KMS-11 (cell line): ENCODE results near the gene WAPL.

Experiments
- H2AFZ ChIP-seq: fragments of 200-600 bp; sonication (generic); 2 replicates; pipeline ENCODE4 v1.6.1; 2016; ENCODE audit warnings: antibody characterized with exemption, mixed run types, low read depth
- H3K27ac ChIP-seq: fragments of 200-600 bp; sonication (generic); 2 replicates; pipeline ENCODE4 v1.6.1; 2016; ENCODE audit warnings: mild to moderate bottlenecking, mixed run types
- H3K27me3 ChIP-seq: fragments of 200-600 bp; sonication (generic); 2 replicates; pipeline ENCODE4 v1.6.1; 2017; ENCODE audit warnings: mild to moderate bottlenecking, low read depth, mixed run types, moderate library complexity; ENCODE audit not compliant: insufficient read depth
- H3K36me3 ChIP-seq: fragments of 200-600 bp; sonication (generic); 2 replicates; pipeline ENCODE4 v1.6.1; 2017; ENCODE audit warnings: mild to moderate bottlenecking, mixed run types; ENCODE audit not compliant: insufficient read depth
- H3K4me1 ChIP-seq: fragments of 200-600 bp; sonication (generic); 2 replicates; pipeline ENCODE4 v1.6.1; 2016; ENCODE audit warnings: mild to moderate bottlenecking, low read depth, mixed run types; ENCODE audit not compliant: poor library complexity, severe bottlenecking
- H3K4me2 ChIP-seq: fragments of 200-600 bp; sonication (generic); 2 replicates; pipeline ENCODE4 v1.7.0; 2016; ENCODE audit warnings: mild to moderate bottlenecking, mixed run types
- H3K4me3 ChIP-seq: fragments of 200-600 bp; sonication (generic); IDR thresholded peaks from 2 replicates; pipeline ENCODE4 v1.6.1; 2017; ENCODE audit warnings: low read depth, low read length, mixed read lengths; ENCODE audit not compliant: insufficient read depth
- H3K79me2 ChIP-seq: fragments of 200-600 bp; sonication (generic); 2 replicates; pipeline ENCODE4 v1.6.1; 2016; ENCODE audit warnings: low read depth, mixed run types; ENCODE audit not compliant: insufficient read depth
- H3K9ac ChIP-seq: fragments of 200-600 bp; sonication (generic); 2 replicates; pipeline ENCODE4 v1.6.1; 2016; ENCODE audit warnings: mild to moderate bottlenecking, mixed run types
- H4K20me1 ChIP-seq: fragments of 200-600 bp; sonication (generic); 2 replicates; pipeline ENCODE4 v1.6.1; 2016; ENCODE audit warnings: mild to moderate bottlenecking, mixed run types; ENCODE audit not compliant: insufficient read depth
- TF ChIP-seq, protein P1 (sequence below): fragments of 200-600 bp; sonication (generic); conservative IDR thresholded peaks from 2 replicates; pipeline ENCODE4 v1.6.1; 2017; ENCODE audit warnings: low read depth, mild to moderate bottlenecking, antibody characterized with exemption, low read length, moderate library complexity, mixed read lengths

Gene WAPL

DNA sequence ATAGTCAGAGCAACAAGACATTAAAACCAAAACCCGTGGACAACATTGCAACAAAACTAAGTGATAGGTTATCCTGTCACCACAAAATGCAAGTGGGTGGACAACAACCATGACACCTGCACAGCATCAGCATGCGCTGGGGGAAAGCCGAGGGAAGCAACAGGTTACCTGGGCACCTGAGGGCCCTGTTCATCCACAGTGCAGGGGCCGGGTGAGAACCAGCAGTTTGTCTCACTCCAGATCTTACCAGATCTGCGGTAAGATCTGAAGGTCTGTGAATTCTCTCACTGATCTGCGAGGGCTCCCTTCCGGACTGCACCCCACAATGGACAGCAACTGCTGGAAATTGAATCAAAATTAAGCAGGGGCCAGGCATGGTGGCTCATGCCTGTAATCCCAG is 124.5 kb downstream of the WAPL start:
- TF ChIP-seq, protein P1, sequence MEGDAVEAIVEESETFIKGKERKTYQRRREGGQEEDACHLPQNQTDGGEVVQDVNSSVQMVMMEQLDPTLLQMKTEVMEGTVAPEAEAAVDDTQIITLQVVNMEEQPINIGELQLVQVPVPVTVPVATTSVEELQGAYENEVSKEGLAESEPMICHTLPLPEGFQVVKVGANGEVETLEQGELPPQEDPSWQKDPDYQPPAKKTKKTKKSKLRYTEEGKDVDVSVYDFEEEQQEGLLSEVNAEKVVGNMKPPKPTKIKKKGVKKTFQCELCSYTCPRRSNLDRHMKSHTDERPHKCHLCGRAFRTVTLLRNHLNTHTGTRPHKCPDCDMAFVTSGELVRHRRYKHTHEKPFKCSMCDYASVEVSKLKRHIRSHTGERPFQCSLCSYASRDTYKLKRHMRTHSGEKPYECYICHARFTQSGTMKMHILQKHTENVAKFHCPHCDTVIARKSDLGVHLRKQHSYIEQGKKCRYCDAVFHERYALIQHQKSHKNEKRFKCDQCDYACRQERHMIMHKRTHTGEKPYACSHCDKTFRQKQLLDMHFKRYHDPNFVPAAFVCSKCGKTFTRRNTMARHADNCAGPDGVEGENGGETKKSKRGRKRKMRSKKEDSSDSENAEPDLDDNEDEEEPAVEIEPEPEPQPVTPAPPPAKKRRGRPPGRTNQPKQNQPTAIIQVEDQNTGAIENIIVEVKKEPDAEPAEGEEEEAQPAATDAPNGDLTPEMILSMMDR: no peak
- peaks cover 7% of the 10 kb centered on the region for H3K4me1 ChIP-seq
- H3K36me3 ChIP-seq: no peaks in the 10 kb centered on the region

DNA sequence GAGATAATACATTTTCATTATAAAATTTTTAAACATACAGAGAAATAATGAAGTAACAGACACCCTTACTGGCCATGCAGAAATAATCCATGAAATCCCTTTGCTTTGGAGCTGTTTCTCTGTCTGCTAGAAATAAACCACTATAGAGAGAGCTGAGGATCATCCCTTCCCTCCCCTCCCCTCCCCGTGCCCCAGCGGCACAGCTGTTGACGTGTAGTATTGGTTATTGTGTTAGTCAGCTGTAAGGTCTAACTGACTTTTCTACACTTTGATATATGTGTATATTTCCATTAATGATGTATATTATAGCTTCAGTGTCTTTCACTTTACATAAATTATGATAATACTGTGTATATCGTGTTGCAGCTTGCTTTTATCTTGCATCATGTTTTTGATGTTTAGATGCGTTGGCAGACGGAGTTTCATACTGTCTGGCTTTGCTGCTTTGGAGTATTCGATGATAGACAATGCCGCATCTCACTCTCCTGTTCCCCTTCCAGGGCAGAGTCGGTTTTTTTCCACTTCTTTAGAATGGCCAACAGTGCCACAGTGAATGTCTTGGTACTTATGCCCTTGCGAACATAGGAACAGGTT is 127.6 kb downstream of the WAPL start:
- Histone ChIP-seq H2AFZ (no peak overlapping the region), H3K79me2 (no peaks in the 10 kb centered on the region), H3K27me3 (no peaks in the 10 kb centered on the region), H3K4me1 (no peaks in the 10 kb centered on the region), H3K27ac (no peak overlapping the region), H3K9ac (no peak overlapping the region), H3K4me3 (no peak overlapping the region), H3K36me3 (no peaks in the 10 kb centered on the region), H4K20me1 (no peaks in the 10 kb centered on the region), H3K4me2 (no peak overlapping the region)
- TF ChIP-seq, protein P1: no peak

More for the DNA sequence above, 124.5 kb downstream of the WAPL start:
- Histone ChIP-seq H4K20me1 (no peaks in the 10 kb centered on the region), H3K4me3 (no peak overlapping the region), H3K27ac (no peak overlapping the region), H2AFZ (no peak overlapping the region), H3K9ac (no peak overlapping the region), H3K27me3 (no peaks in the 10 kb centered on the region), H3K4me2 (no peak overlapping the region), H3K79me2 (no peaks in the 10 kb centered on the region)

DNA sequence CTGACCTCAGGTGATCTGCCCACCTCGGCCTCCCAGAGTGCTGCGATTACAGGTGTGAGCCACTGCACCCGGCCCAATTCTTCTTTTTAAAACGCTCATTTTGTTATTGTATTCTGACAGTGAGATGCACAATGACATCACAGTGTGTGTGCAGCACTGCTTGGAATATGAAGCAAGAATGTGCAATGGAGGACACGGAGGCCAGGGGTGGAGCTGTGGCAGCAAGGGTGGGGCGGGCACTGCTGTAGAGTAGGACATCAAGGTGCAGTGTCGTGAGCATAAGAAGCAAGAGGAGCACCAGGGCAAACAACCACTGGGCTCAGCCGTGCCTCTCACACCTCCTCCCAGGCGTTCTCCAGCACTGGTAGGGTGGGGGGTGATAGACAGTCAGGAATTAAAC is 128.2 kb downstream of the WAPL start:
- H3K9ac ChIP-seq: no peak overlapping the region
- H3K36me3 ChIP-seq: no peaks in the 10 kb centered on the region
- no peak overlapping the region for H3K4me3 ChIP-seq
- no peak overlapping the region for H3K4me2 ChIP-seq
- no peaks in the 10 kb centered on the region for H3K79me2 ChIP-seq
- no peaks in the 10 kb centered on the region for H4K20me1 ChIP-seq
- H3K4me1 ChIP-seq: no peaks in the 10 kb centered on the region
- H3K27ac ChIP-seq: no peak overlapping the region
- no peaks in the 10 kb centered on the region for H3K27me3 ChIP-seq
- TF ChIP-seq, protein P1: no peak
- H2AFZ ChIP-seq: no peak overlapping the region

DNA sequence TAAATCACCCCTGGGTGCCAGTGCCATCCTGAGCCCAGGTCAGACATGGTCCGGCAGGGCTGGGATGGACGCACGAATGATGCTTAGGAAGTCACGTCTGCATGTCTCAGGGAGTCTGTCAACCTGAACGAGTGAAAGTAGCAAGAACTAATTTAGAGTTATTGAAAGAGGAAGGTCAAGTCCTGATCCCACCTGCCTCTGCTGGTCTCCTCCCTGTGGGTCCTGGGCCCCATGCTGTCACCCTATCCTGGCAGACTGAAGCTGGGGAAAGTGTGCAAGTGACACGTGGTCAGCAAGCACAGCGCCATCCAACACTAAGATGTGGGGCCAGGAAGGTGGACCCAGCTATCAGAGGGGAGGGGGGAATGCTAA is 128.9 kb downstream of the WAPL start:
- H3K79me2 ChIP-seq: no peaks in the 10 kb centered on the region
- no peak overlapping the region for H3K9ac ChIP-seq
- no peaks in the 10 kb centered on the region for H3K27me3 ChIP-seq
- no peaks in the 10 kb centered on the region for H4K20me1 ChIP-seq
- H3K36me3 ChIP-seq: no peaks in the 10 kb centered on the region
- TF ChIP-seq, protein P1: no peak
- no peak overlapping the region for H3K27ac ChIP-seq
- H3K4me3 ChIP-seq: no peak overlapping the region
- no peak overlapping the region for H2AFZ ChIP-seq
- H3K4me1 ChIP-seq: no peaks in the 10 kb centered on the region
- no peak overlapping the region for H3K4me2 ChIP-seq
